Loucy (cell line): ENCODE results near the gene FHIT.

Source experiments
- H2AFZ ChIP-seq: fragments of 200-600 bp; sonication (generic); 2 replicates; pipeline ENCODE4 v1.6.0; 2016; ENCODE audit warnings: antibody characterized with exemption, mild to moderate bottlenecking, low read length, moderate library complexity
- H3F3A ChIP-seq: fragments of 200-600 bp; 2 replicates; pipeline ENCODE4 v1.6.0; 2016; ENCODE audit warnings: antibody characterized with exemption, low read depth, mild to moderate bottlenecking
- H3K27me3 ChIP-seq: fragments of 200-600 bp; sonication (generic); 2 replicates; pipeline ENCODE4 v1.6.1; 2014; ENCODE audit warnings: low read length, mild to moderate bottlenecking; ENCODE audit not compliant: insufficient read depth, poor library complexity, severe bottlenecking
- H3K36me3 ChIP-seq: fragments of 200-600 bp; sonication (generic); 2 replicates; pipeline ENCODE4 v1.6.1; 2016; ENCODE audit warnings: low read length; ENCODE audit not compliant: insufficient read depth
- H3K4me1 ChIP-seq: fragments of 200-600 bp; sonication (generic); 2 replicates; pipeline ENCODE4 v1.5.1; 2014; ENCODE audit warnings: low read length, mild to moderate bottlenecking; ENCODE audit not compliant: insufficient read depth, poor library complexity, severe bottlenecking
- H3K4me2 ChIP-seq: fragments of 200-600 bp; sonication (generic); 2 replicates; pipeline ENCODE4 v1.6.0; 2014; ENCODE audit warnings: antibody characterized with exemption, low read length, low read depth, mild to moderate bottlenecking; ENCODE audit not compliant: poor library complexity, severe bottlenecking
- H3K4me3 ChIP-seq: fragments of 200-600 bp; sonication (generic); 2 replicates; pipeline ENCODE4 v1.5.1; 2014; ENCODE audit warnings: low read length, mild to moderate bottlenecking, mixed read lengths; ENCODE audit not compliant: poor library complexity, severe bottlenecking
- H3K79me2 ChIP-seq: fragments of 200-600 bp; sonication (generic); 2 replicates; pipeline ENCODE4 v1.6.1; 2014; ENCODE audit warnings: low read length; ENCODE audit not compliant: insufficient read depth
- H3K9ac ChIP-seq: fragments of 200-600 bp; sonication (generic); 2 replicates; pipeline ENCODE4 v1.6.0; 2014; ENCODE audit warnings: mild to moderate bottlenecking, low read depth, low read length, moderate library complexity; ENCODE audit not compliant: poor library complexity, severe bottlenecking
- H3K9me2 ChIP-seq: fragments of 200-600 bp; sonication (generic); replicated peaks from 2 replicates; pipeline ENCODE4 v1.6.1; 2016; ENCODE audit warnings: low read depth, low read length, mixed read lengths
- H3K9me3 ChIP-seq: fragments of 200-600 bp; sonication (generic); 2 replicates; pipeline ENCODE4 v1.6.1; 2014; ENCODE audit warnings: mild to moderate bottlenecking, antibody characterized with exemption, low read length, low read depth; ENCODE audit not compliant: insufficient read depth
- H4K20me1 ChIP-seq: fragments of 200-600 bp; sonication (generic); 2 replicates; pipeline ENCODE4 v1.6.0; 2014; ENCODE audit warnings: antibody characterized with exemption, low read length, mild to moderate bottlenecking; ENCODE audit not compliant: insufficient read depth, poor library complexity, severe bottlenecking
- CTCF ChIP-seq: fragments of 200-600 bp; sonication (generic); conservative IDR thresholded peaks from 2 replicates; pipeline ENCODE4 v1.5.1; 2014; ENCODE audit warnings: mild to moderate bottlenecking, antibody characterized with exemption, low read length
- EZH2phosphoT487 ChIP-seq: fragments of 200-600 bp; IDR thresholded peaks from 2 replicates; pipeline ENCODE4 v1.6.1; 2018; ENCODE audit warnings: antibody characterized with exemption, mild to moderate bottlenecking, moderate library complexity, borderline replicate concordance

Gene FHIT

DNA sequence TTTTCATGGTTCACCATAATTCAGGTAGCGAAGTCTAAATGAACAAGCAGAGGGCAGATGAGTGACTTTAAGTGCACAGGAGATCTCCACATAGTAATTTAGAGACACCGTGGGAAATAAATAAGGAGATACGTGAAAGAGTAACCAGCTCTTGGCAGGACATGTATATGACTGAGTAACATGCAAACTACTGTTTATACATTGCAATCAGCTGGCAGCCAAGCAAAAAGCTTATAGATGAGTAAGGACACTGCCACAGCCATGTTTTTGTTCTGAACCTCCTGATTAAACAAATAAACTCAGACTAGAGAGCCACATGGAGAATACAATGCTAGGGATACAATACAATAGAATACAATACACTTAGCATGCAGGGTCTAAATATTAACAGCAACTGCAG lies 252.4 kb downstream of the FHIT start:
- TF ChIP-seq EZH2phosphoT487 (no peak), CTCF (no peak)
- Histone ChIP-seq H3K4me1 (no peaks in the 10 kb centered on the region), H3F3A (no peaks in the 10 kb centered on the region), H3K79me2 (no peaks in the 10 kb centered on the region), H3K9ac (no peak overlapping the region), H3K9me2 (no peaks in the 10 kb centered on the region), H3K27me3 (no peaks in the 10 kb centered on the region), H3K9me3 (no peaks in the 10 kb centered on the region), H2AFZ (no peak overlapping the region), H3K4me2 (no peak overlapping the region), H4K20me1 (no peaks in the 10 kb centered on the region), H3K36me3 (no peaks in the 10 kb centered on the region), H3K4me3 (no peak overlapping the region)

DNA sequence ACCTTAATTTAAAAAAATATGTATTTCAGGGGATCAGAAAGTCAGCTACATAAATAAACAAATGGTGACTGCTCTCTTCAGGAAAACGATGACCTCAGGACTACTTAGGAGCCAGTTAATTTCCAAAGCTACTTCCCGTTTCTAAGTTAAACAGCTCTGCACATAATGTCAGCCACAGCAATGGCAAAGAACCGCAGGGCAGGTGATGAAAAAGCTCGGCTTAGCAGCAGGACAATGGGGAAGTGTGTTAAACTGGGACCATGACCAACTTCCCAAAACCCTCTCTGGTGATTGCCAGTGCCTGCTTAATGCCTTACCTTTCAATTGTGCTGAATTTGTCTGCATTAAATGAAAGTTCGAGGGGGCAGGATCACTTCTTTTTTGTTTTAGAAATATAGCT lies 258.9 kb downstream of the FHIT start:
- Histone ChIP-seq H3F3A (no peaks in the 10 kb centered on the region), H2AFZ (no peak overlapping the region), H3K9me3 (no peaks in the 10 kb centered on the region), H4K20me1 (no peaks in the 10 kb centered on the region), H3K27me3 (no peaks in the 10 kb centered on the region), H3K4me3 (no peak overlapping the region), H3K4me1 (no peaks in the 10 kb centered on the region), H3K9me2 (no peaks in the 10 kb centered on the region), H3K36me3 (no peaks in the 10 kb centered on the region), H3K79me2 (no peaks in the 10 kb centered on the region), H3K9ac (no peak overlapping the region), H3K4me2 (no peak overlapping the region)
- TF ChIP-seq CTCF (no peak), EZH2phosphoT487 (no peak)

GRCh38 chr3:60990442-60990730 lies 260.9 kb downstream of the FHIT start:
- H2AFZ ChIP-seq: no peak overlapping the region
- H3F3A ChIP-seq: no peaks in the 10 kb centered on the region
- H3K9ac ChIP-seq: no peak overlapping the region
- no peaks in the 10 kb centered on the region for H4K20me1 ChIP-seq
- H3K4me3 ChIP-seq: no peak overlapping the region
- no peaks in the 10 kb centered on the region for H3K9me3 ChIP-seq
- no peaks in the 10 kb centered on the region for H3K36me3 ChIP-seq
- no peak overlapping the region for H3K4me2 ChIP-seq
- TF ChIP-seq EZH2phosphoT487 (no peak), CTCF (no peak)
- no peaks in the 10 kb centered on the region for H3K79me2 ChIP-seq
- H3K27me3 ChIP-seq: no peaks in the 10 kb centered on the region
- H3K9me2 ChIP-seq: no peaks in the 10 kb centered on the region
- H3K4me1 ChIP-seq: no peaks in the 10 kb centered on the region
